Skeletal muscle tissue (tissue), 4 donors: ENCODE results near the gene AK2. TPM values are rescaled to one million over a fixed set of nuclear protein-coding genes. Genes with fewer than 3 reads are reported as not detected.
"Not testable (repeated sequence)": the region's sequence is repeated elsewhere in the genome, so short reads cannot be mapped to it uniquely, and the experiment has no call there.

Source experiments
- H3K27ac ChIP-seq: one replicate; pipeline ENCODE4 v1.7.0; 2013; ENCODE audit warnings: mild to moderate bottlenecking, low read depth, low read length, inconsistent platforms
- H3K27me3 ChIP-seq, 3 donors: one replicate each; pipeline ENCODE4 v1.7.0; 2013; ENCODE audit warnings: low read length in 3 of 3; ENCODE audit not compliant: control insufficient read depth in 3 of 3, insufficient read depth in 3 of 3
- H3K36me3 ChIP-seq, 3 donors: one replicate each; pipeline ENCODE4 v1.7.0; 2013; ENCODE audit warnings: low read length in 3 of 3; ENCODE audit not compliant: control insufficient read depth in 3 of 3, insufficient read depth in 3 of 3
- H3K4me1 ChIP-seq, 3 donors: one replicate each; pipeline ENCODE4 v1.7.0; 2013; ENCODE audit warnings: low read length in 3 of 3, mild to moderate bottlenecking in 3 of 3; ENCODE audit not compliant: control insufficient read depth in 3 of 3, insufficient read depth in 3 of 3
- H3K4me3 ChIP-seq, 3 donors: one replicate each; pipeline ENCODE4 v1.7.0; 2013; ENCODE audit warnings: low read length in 3 of 3
- H3K9ac ChIP-seq, 3 donors: one replicate each; pipeline ENCODE4 v1.7.0; 2013; ENCODE audit warnings: low read length in 3 of 3, mild to moderate bottlenecking in 3 of 3, moderate library complexity in 2 of 3, low read depth in 1 of 3
- H3K9me3 ChIP-seq, 3 donors: one replicate each; pipeline ENCODE4 v1.7.0; 2013; ENCODE audit warnings: low read length in 3 of 3; ENCODE audit not compliant: control insufficient read depth in 3 of 3
- total RNA-seq: library from RNA; depleted of rRNA; stranded (reverse); fragments of >200 nt; gene quantifications from one replicate; pipeline ENCODE4 v1.2.3, GENCODE V29; 2014
- donor health status: Osteomylitis.

Gene AK2
- total RNA-seq, 1 donor from 2014 or later = 64.2 TPM

DNA sequence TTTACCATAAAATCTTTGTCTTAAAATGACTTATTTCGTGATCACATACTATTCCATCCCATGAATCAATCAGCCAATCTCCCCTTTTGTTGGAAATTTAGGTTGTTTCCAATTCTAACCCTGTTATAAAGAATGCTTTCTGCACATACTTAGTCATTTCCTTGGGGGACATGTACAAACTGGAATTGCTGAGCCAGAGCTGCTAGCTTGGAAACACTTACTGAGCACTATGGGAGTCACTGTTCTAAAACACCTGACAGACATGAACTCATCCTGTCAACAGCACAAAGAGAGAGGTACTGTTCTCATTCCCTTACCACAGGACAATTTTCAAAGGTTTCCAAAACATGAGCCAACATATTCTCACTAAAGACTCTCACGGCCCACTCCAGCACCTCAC is 32.1 kb downstream of the AK2 start:
- Histone ChIP-seq H3K4me3 (no peak overlapping the region), H3K9ac (no peak overlapping the region), H3K36me3 (peaks cover 13 to 15% (median 14%) of the 10 kb centered on the region in 3 donors), H3K27ac (no peak overlapping the region), H3K4me1 (peaks cover 8 to 23% (median 20%) of the 10 kb centered on the region in 3 donors), H3K9me3 (no peaks in the 10 kb centered on the region), H3K27me3 (no peaks in the 10 kb centered on the region)

DNA sequence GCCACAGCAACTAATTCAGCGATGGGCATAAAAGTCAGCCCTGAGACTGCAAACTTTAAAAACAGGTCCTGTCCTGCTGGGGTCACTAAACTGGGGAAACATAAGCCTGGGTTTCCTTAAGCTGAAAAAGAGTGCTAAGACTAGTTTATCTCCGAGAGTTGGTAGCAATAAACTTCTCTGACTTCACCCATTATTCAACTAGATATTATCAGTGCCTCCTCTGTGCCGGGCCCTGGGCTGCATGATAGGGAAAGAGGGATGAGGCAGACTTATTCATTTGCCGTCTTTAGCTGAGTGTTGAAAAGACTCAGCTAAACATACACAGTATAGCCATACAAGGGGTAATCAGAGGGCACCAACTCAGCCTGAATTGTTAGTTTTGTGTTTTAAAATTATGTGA is 33.0 kb downstream of the AK2 start:
- Histone ChIP-seq H3K36me3 (peaks cover 7 to 14% (median 11%) of the 10 kb centered on the region in 3 donors), H3K4me3 (no peak overlapping the region), H3K9ac (no peak overlapping the region), H3K27ac (no peak overlapping the region), H3K27me3 (no peaks in the 10 kb centered on the region), H3K9me3 (no peaks in the 10 kb centered on the region), H3K4me1 (peaks cover 16 to 30% (median 21%) of the 10 kb centered on the region in 3 donors)

DNA sequence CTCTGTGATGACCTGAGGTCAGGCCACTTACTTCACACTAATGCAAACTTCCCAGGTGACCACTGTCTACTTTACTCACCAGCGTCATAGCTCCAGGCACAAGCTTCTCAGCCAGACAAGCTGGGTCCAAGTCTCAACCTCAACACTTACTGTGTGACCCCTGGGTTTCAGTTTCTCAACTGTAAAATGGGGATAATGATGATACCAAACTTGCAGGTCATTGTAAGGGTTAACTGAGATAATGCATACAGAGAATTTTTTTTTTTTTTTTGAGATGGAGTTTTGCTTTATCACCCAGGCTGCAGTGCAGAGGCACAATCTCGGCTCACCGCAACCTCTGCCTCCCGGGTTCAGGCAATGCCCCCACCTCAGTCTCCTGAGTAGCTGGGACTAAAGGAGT is 34.7 kb downstream of the AK2 start:
- Histone ChIP-seq H3K4me3 (no peak overlapping the region), H3K27me3 (no peaks in the 10 kb centered on the region), H3K4me1 (peaks cover 24 to 32% (median 27%) of the 10 kb centered on the region in 3 donors), H3K36me3 (peaks cover 0 to 3% (median 0%) of the 10 kb centered on the region in 3 donors), H3K27ac (no peak overlapping the region), H3K9me3 (no peaks in the 10 kb centered on the region), H3K9ac (no peak overlapping the region)

DNA sequence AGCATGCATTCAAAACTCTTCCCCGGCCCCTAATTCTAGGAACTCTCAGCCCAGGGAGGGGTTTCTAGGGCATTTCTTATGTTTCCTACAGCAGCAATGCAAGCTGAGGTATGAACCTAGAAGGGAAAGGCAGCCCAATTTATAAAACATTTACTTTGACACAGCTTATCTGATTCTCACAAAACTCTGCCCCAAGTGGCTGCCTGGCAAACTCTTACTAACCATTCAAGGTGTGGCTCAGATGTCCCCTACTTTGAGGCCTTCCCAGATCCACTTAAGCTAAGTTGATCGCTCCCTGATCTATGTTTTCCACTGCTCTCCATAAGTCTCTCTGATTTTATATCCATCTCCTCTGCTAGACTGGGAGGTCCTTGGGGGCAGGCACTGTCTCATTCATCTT is 35.4 kb downstream of the AK2 start:
- Histone ChIP-seq H3K36me3 (peaks cover 0 to 3% (median 0%) of the 10 kb centered on the region in 3 donors), H3K9ac (no peak overlapping the region), H3K9me3 (no peaks in the 10 kb centered on the region), H3K4me3 (no peak overlapping the region), H3K27me3 (no peaks in the 10 kb centered on the region), H3K27ac (no peak overlapping the region), H3K4me1 (peaks cover 26 to 30% (median 26%) of the 10 kb centered on the region in 3 donors)

DNA sequence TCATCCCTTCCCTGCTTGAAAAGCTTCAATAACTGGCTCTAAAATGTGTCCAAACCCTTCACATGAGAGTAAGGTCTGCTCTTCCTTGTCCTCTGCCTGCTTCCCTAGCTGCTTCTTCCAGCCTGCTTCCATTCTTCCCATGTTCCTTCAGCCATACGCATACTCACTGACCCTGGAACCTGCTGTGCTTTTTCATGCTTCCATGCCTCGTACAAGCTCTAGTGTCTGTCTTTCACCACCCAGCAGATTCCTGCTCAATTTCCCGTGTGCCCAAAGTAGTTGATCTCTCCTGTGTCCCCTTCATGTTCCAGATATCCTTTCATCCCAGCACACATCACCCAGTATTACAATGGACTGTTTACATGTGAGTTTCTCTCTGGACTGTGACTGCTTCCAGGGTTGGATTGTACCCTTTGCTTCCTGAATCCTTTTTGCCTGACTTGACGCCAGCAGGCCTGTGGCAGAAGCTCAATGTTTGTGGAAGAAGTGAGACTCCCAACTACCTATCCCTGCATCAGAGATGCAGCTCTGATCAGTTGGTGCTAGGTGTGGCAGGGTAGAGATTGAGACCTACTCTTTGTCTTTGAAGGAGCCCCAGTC is 36.2 kb downstream of the AK2 start:
- peaks cover 24 to 28% (median 26%) of the 10 kb centered on the region in 3 donors for H3K4me1 ChIP-seq
- H3K36me3 ChIP-seq = peaks cover 0 to 3% (median 0%) of the 10 kb centered on the region in 3 donors

DNA sequence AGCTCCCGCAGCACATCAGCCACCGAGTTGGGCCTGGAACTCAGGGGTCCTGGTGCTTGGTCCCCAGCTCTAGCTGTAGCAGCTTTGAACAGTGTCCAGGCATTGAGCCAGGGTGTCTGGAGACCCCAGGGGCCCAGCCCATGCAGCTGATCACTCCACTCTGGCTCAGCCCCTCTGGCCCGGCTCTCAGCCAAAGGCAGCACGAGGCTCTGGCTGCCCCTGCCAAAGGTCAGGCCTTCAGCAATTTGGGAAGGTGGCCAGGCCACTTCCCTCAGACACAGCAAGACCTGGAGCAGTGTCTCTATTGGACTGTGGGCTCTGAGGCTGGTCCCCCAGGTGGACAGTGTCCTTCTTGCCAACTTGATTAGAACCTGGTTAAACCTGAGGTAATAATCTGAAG is 37.7 kb downstream of the AK2 start:
- Histone ChIP-seq H3K4me1 (peaks cover 25 to 26% (median 26%) of the 10 kb centered on the region in 3 donors), H3K36me3 (peaks cover 0 to 3% (median 0%) of the 10 kb centered on the region in 3 donors), H3K27ac (no peak overlapping the region), H3K4me3 (no peak overlapping the region), H3K9me3 (no peaks in the 10 kb centered on the region), H3K9ac (peak overlapping the region in 1 of 3 donors; percentile 25), H3K27me3 (no peaks in the 10 kb centered on the region)

More for the DNA sequence above, 36.2 kb downstream of the AK2 start:
- Histone ChIP-seq H3K27ac (no peak overlapping the region), H3K4me3 (no peak overlapping the region), H3K27me3 (no peaks in the 10 kb centered on the region), H3K9me3 (no peaks in the 10 kb centered on the region), H3K9ac (peak overlapping the region in 1 of 3 donors; percentile 50)

DNA sequence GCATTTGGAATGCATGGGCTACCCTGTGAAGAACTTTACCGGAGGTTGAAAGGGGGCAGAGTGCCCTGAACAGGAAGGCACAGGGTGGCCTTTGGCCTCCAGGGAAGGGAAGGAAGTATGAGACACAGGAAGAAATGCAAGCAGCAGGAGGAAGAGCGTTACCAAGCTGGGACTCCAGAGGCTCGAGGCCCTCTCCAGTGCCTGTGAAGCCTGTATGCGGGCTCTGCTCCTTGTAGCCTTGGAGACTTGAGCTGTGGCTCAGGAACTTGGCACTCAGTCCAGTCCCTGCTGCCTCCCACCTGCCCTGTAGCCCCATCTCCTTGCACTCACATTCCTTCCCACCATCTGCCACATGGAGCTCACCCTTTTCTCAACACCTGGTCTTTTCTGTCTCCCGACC is 38.6 kb downstream of the AK2 start:
- peak overlapping the region; percentile 20 for H3K27ac ChIP-seq
- peaks cover 26 to 35% (median 28%) of the 10 kb centered on the region in 3 donors for H3K4me1 ChIP-seq
- peaks cover 0 to 3% (median 0%) of the 10 kb centered on the region in 3 donors for H3K36me3 ChIP-seq
- H3K27me3 ChIP-seq = no peaks in the 10 kb centered on the region
- H3K9me3 ChIP-seq = no peaks in the 10 kb centered on the region
- H3K9ac ChIP-seq = no peak overlapping the region
- H3K4me3 ChIP-seq = peak overlapping the region in 1 of 3 donors; percentile 6

DNA sequence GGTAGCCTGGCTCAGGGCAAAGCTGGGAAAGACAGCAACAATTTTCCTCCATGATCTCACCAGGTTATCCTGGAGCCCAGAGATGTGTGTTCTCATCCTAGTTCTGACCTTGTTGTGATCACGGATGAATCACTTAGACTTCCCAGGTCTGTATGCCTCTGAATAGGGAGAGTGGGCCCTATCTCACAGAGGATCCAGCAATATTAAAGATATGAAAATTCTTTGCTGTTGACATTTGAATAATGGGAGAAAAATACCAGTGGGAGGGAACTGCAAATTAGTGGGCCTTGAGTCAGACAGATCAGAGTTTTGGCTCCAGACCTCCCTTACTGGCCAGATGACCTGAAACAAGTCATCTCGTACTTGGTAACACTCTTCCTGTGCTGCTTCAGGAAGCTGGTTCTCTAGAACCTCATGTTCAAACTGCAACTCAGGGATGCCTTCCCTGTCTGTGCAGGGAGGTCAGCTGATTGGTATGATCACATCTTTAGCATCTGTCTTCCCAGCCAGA is 39.2 kb downstream of the AK2 start:
- H3K4me3 ChIP-seq = no peak overlapping the region
- H3K27ac ChIP-seq = peak overlapping the region; percentile 20
- H3K27me3 ChIP-seq = no peaks in the 10 kb centered on the region
- no peaks in the 10 kb centered on the region for H3K9me3 ChIP-seq
- no peak overlapping the region for H3K9ac ChIP-seq
- peaks cover 32 to 41% (median 35%) of the 10 kb centered on the region in 3 donors for H3K4me1 ChIP-seq
- H3K36me3 ChIP-seq = peaks cover 0 to 3% (median 0%) of the 10 kb centered on the region in 3 donors

DNA sequence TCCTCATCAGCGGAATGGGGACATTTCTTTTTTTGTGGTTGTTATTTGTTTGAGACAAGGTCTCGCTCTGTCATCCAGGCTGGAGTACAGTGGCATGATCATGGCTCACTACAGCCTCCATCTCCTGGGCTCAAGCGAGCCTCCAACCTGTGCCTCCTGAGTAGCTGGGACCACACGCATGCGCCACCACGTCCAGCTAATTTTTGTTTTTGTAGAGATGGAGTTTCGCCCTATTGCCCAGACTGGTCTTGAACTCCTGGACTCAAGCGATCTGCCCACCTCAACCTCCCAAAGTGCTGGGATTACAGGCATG is 43.4 kb downstream of the AK2 start:
- H3K27me3 ChIP-seq, H3K4me3 ChIP-seq, H3K9me3 ChIP-seq, H3K36me3 ChIP-seq, H3K9ac ChIP-seq: not testable (repeated sequence)
- Histone ChIP-seq H3K4me1 (peaks cover 35 to 50% (median 42%) of the 10 kb centered on the region in 3 donors), H3K27ac (peak overlapping the region; percentile 28)

DNA sequence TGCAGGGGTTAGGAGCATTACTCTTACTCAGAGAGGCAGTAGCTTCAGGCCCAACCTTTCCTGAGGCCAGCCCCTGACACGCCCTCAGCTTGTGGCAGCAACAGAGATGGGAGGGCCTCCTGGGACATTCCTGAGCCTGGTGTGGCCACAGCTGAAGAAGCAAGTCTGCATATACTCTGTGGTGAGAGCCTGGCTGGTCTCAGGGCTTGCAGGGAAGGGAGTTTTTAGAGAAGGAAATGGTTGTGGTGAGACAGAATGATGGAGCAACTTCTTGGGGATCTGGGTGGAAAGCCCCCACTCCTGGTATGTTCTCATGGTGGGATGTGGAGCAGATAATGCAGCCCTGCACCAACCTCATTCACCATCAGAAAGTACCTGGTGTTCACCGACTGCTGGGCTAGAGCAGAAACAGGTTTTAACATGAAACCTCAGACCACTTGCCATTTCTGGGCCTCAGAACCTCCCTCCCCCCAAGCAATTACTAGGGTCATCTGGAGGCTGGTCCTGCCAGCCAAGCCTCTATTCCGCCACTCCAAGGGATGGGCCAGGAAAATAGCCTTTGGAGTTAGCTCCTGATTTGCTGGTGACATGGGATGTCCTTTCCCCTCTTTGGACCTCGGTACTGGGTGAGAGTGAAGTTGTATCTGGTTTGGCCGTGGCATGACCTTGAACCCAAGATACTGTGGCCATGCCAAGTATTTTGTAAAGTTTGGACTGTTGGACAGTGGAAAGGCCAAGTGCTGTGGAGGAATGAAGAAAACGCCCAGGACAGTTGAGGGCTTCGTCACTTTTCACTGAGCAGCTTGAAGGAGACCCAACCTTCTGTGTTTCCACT is 44.0 kb downstream of the AK2 start:
- Histone ChIP-seq H3K36me3 (no peaks in the 10 kb centered on the region), H3K9ac (no peak overlapping the region), H3K27me3 (no peaks in the 10 kb centered on the region), H3K9me3 (no peaks in the 10 kb centered on the region), H3K4me1 (peaks cover 29 to 44% (median 37%) of the 10 kb centered on the region in 3 donors), H3K4me3 (no peak overlapping the region), H3K27ac (peak overlapping the region; percentile 28)
